ENCODE data around the gene MYRF.

Gene MYRF

DNA sequence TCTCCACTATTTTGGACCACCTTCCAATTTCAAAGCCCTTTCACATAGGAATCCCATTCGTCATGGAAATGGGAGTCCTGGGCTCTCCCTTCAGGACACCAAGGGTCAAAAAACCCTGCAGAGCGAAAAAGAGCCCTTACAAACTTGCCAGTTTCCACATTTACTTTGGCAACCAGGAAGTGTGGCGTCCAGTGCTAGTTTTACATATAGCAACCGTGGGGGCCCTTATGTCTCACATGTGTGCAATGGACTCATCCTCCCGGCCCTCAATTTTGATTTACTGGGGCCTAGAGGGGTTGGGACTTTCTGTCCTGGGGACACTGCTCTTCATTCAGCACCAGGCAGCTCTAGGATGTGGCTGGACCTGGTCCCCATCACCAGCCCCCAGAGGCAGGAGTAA lies 38.5 kb upstream of the MYRF start:
- TF ChIP-seq, protein P1, sequence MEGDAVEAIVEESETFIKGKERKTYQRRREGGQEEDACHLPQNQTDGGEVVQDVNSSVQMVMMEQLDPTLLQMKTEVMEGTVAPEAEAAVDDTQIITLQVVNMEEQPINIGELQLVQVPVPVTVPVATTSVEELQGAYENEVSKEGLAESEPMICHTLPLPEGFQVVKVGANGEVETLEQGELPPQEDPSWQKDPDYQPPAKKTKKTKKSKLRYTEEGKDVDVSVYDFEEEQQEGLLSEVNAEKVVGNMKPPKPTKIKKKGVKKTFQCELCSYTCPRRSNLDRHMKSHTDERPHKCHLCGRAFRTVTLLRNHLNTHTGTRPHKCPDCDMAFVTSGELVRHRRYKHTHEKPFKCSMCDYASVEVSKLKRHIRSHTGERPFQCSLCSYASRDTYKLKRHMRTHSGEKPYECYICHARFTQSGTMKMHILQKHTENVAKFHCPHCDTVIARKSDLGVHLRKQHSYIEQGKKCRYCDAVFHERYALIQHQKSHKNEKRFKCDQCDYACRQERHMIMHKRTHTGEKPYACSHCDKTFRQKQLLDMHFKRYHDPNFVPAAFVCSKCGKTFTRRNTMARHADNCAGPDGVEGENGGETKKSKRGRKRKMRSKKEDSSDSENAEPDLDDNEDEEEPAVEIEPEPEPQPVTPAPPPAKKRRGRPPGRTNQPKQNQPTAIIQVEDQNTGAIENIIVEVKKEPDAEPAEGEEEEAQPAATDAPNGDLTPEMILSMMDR (IDR thresholded peaks at IDR 0.05): no peak
- DNase-seq (ENCODE audit: low spot score): no peak
- no peak overlapping the region for H3K4me3 ChIP-seq
- H3K27ac ChIP-seq: no peak overlapping the region

DNA sequence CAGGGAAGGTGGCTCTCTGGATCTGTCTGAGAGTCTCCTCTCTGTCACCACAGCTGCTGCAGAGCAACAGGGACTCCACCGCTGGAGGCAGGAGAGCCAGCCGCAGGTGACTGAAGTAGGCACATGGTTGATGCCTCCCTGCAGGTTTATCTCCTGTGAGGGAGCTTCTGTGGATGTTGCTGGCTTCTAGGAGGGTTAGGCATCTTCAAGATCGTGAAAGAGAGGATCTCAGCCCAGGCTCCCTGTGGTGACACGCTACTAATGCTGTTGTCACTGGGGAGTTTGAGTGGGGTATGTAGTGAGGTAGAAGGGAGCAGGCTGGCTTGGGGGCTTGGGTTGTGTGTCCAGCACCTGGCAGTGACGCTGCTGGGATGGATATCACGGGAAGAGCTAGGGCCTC lies 38.1 kb upstream of the MYRF start:
- no peak overlapping the region for H3K4me3 ChIP-seq
- DNase-seq (ENCODE audit: low spot score): no peak
- H3K27ac ChIP-seq: no peak overlapping the region
- TF ChIP-seq, protein P1 (IDR thresholded peaks at IDR 0.05): no peak

DNA sequence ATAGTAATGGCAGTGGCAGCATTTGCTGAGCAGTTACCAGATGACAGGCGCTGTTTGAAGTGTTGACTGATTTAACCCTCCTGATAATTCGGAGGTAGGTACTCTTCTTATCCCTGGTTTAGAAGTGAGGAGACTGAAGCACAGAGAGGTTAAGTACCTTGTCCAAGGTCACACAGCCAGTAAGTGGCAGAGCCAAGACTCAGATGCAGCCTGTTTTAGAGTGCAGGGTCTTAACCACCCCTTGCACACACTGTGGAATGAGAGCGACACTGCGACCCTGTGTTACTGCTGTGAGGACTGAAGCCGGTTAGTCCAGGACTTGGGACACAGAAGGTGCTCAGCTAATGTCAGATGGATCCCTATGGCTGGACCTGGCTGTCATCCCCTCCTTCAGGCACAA lies 37.5 kb upstream of the MYRF start:
- TF ChIP-seq, protein P1 (IDR thresholded peaks at IDR 0.05): no peak
- Histone ChIP-seq H3K4me3 (no peak overlapping the region), H3K27ac (no peak overlapping the region)
- no peak for DNase-seq (ENCODE audit: low spot score)

DNA sequence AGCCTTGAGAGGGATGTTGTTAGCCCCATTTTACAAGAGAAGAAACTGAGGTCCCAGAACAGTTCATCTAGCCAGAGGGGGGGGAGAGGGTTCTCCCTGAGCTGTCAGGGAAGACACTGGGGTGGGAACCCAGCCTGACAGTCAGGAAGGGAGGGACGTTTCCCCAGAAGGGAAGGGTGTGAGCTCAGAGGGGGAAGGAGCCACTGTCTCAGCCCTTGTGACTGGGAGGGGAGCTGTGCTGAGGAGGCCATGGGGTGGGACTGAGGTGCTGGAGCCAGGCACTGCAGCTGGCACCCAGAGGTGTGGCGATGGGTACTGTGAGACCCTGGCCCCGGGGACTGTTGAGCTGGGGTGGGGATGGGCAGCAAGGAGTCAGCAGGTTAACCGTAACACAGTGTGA lies 36.6 kb upstream of the MYRF start:
- H3K27ac ChIP-seq: peak overlapping the region in 1 of 2 donors; percentile 16
- TF ChIP-seq, protein P1 (IDR thresholded peaks at IDR 0.05): no peak
- DNase-seq (ENCODE audit: low spot score): no peak
- no peak overlapping the region for H3K4me3 ChIP-seq

DNA sequence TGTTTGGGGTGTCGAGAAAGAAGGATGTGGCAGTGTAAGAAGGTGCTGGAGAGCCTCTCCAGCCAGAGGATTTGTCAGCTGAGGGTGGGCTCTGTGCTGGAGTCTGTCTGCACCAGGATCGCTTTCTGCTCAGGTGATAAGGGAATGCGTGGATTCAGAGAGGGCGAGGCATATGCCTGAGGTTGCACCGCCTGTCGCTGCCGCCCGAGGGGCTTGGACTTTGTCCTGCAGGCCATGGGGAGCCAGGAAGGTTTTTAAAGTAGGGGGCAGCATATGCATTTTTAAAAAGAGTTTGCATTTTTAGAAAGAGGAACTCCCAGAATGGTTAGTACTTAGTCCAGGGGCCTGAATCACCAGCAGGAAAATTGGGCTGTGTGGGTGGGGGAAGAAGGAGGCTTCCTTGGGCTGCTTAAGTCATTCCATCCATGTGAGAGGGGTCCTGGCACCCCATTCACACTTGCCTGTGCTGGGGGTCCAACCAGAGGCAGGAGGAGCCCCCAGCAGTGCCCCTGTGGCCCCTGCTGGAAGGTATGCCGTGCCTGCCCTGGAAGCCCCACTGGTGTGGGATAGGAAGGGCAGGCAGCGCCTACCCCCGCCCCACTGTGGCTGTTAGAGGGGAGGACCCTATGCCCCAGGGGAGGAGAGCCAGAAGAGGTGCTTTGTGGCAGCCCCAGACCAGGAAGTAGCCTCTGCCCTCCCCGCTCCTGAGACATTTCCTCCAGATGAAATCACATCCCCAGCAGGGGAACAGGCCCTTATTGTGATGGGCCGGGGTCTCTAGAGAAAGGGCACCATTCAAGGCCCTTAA lies 35.8 kb upstream of the MYRF start:
- no peak for DNase-seq (ENCODE audit: low spot score)
- no peak overlapping the region for H3K27ac ChIP-seq
- TF ChIP-seq, protein P1 (IDR thresholded peaks at IDR 0.05): no peak
- no peak overlapping the region for H3K4me3 ChIP-seq

- peak overlapping the region in 1 of 2 donors; percentile 67 for H3K27ac ChIP-seq
- TF ChIP-seq, protein P1 (IDR thresholded peaks at IDR 0.05): no peak
- peak overlapping the region; percentile 72 for H3K4me3 ChIP-seq
- DNase-seq (ENCODE audit: low spot score): no peak
Measured at GRCh38 chr11:61717286-61718033, 35.0 kb upstream of the MYRF start.
